ENCODE measurements around the gene C12orf54. TPM values are rescaled to one million over a fixed set of nuclear protein-coding genes. Genes with fewer than 3 reads are reported as not detected.

Gene C12orf54
- total RNA-seq, 2 donors from 2014 or later, result not detected

DNA sequence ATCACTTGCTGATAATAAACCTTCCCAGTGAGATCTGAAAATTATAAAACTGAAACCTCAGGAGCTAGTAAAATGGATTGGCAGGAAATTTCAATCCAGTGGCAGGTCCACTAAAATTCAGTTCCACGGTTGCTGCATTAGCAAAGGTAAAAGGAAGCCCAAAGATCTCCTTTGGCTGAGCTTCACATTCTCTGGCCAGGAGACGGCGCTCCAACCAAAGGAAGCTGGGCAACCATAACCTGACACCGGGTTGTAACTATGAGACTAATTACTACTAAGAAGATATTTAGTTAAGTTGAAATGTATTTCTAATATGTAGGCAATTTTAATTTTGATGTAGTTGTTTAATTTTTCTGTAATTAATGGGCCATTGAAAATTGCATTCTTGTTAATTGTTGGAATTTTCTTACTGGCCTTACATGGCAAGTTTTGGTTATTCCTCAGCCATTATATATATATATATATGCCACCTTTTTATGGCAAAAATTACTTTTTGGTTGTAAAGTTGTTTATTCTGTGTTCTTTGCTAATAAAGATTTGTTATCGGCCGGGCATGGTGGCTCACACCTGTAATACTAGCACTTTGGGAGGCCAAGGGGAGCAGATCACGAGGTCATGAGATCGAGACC, 60.1 kb downstream of the C12orf54 start:
- no peak overlapping the region for H3K4me3 ChIP-seq
- 41 to 51% methylated on average over 8 of the region's 8 CpGs for WGBS, 2 donors
- no peak overlapping the region for H3K27ac ChIP-seq
- ATAC-seq (no peak), DNase-seq (peak; percentile 10 to 48 (median 18))
- H3K9me3 ChIP-seq, result no peaks in the 10 kb centered on the region
- no peaks in the 10 kb centered on the region for H3K4me1 ChIP-seq
- intact Hi-C loops (cut with DNase I), result no loop called here
- TF ChIP-seq POLR2A (IDR thresholded peaks at IDR 0.05), result no peak
- TF ChIP-seq, protein P1, sequence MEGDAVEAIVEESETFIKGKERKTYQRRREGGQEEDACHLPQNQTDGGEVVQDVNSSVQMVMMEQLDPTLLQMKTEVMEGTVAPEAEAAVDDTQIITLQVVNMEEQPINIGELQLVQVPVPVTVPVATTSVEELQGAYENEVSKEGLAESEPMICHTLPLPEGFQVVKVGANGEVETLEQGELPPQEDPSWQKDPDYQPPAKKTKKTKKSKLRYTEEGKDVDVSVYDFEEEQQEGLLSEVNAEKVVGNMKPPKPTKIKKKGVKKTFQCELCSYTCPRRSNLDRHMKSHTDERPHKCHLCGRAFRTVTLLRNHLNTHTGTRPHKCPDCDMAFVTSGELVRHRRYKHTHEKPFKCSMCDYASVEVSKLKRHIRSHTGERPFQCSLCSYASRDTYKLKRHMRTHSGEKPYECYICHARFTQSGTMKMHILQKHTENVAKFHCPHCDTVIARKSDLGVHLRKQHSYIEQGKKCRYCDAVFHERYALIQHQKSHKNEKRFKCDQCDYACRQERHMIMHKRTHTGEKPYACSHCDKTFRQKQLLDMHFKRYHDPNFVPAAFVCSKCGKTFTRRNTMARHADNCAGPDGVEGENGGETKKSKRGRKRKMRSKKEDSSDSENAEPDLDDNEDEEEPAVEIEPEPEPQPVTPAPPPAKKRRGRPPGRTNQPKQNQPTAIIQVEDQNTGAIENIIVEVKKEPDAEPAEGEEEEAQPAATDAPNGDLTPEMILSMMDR (IDR thresholded peaks at IDR 0.05), result peak in 5 of 7 experiments; percentile 14 to 51 (median 37)
- H3K36me3 ChIP-seq (replicated peaks in 1 of 2; ENCODE audit: insufficient read depth in 1 of 2, low read depth in 2 of 2), result no peaks in the 10 kb centered on the region
- no peaks in the 10 kb centered on the region for H3K27me3 ChIP-seq

DNA sequence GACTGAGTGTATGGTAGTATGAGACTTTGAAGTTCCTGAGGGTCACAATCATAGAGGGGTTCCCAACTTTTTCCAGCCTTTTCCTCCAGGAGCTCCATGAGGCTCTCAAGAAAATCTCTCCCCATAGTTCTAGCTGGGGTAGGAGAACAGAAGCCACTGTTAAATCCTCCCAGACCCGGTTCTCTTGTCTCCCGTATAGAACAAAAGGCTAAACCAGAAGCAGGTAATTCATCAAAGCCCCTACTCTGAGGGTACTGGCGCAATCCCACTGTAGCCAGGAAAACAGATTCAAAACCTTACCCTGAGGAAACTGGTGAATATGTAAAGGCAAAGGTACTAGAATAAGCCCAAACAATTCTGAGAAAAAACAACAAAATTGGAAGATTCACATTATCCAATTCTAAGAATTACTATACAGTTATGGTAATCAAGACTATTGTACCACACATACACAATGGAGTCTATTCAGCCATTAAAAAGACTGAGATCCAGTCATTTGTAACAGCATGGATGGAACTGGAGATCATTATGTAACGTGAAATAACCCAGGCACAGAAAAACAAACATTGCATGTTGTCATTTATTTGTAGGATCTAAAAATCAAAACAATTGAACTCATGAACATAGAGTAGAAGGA, 63.7 kb downstream of the C12orf54 start:
- intact Hi-C loops (cut with DNase I), result no loop called here
- Histone ChIP-seq H3K9me3 (no peaks in the 10 kb centered on the region), H3K36me3 (replicated peaks in 1 of 2; ENCODE audit: insufficient read depth in 1 of 2, low read depth in 2 of 2) (no peaks in the 10 kb centered on the region), H3K27me3 (no peaks in the 10 kb centered on the region), H3K4me1 (no peaks in the 10 kb centered on the region), H3K27ac (no peak overlapping the region), H3K4me3 (no peak overlapping the region)
- 41 to 44% methylated on average over 4 of the region's 4 CpGs for WGBS, 2 donors
- no peak for ATAC-seq
- no peak for DNase-seq
- no peak for TF ChIP-seq POLR2A (IDR thresholded peaks at IDR 0.05)
- TF ChIP-seq, protein P1 (IDR thresholded peaks at IDR 0.05), result no peak

Other genes starting within 250 kb of the C12orf54 start
- gene ZNF641, start 131.6 kb upstream of the C12orf54 start, total RNA-seq, result 10 to 100 TPM in 1 of 2 donors, 1 to 10 TPM in 1; 9.2 to 17.1 TPM
- gene ANP32D, start 9.9 kb upstream of the C12orf54 start, total RNA-seq, result not detected
- gene OR8S1, start 43.1 kb downstream of the C12orf54 start, total RNA-seq, result not detected
- not detected for gene LALBA, start 87.5 kb downstream of the C12orf54 start, total RNA-seq
- 10 to 100 TPM; 19.1 to 20.0 TPM for gene KANSL2, start 199.7 kb downstream of the C12orf54 start, total RNA-seq
- gene CCNT1, start 234.2 kb downstream of the C12orf54 start, total RNA-seq, result 10 to 100 TPM; 12.5 to 31.6 TPM